Activated effector memory CD4-positive, alpha-beta T cell treated with Interleukin-2 at 50 U/mL for 16 hours (primary cell): ENCODE results near the gene DOCK2.
"Not testable (repeated sequence)": the region's sequence is repeated elsewhere in the genome, so short reads cannot be mapped to it uniquely, and the experiment has no call there.

Experiments
- DNase-seq: peaks from one replicate; pipeline ENCODE4 v3.0.0-alpha.2; 2020

Gene DOCK2

GRCh38 chr5:169798438-169798837 lies 161.4 kb downstream of the DOCK2 start:
- no peak for DNase-seq

GRCh38 chr5:169798906-169799660 lies 162.0 kb downstream of the DOCK2 start:
- DNase-seq: no peak

GRCh38 chr5:169801324-169801777 lies 164.3 kb downstream of the DOCK2 start:
- no peak for DNase-seq

GRCh38 chr5:169801781-169802180 lies 164.7 kb downstream of the DOCK2 start:
- no peak for DNase-seq

GRCh38 chr5:169803077-169803981 lies 166.3 kb downstream of the DOCK2 start:
- no peak for DNase-seq

- no peak for DNase-seq
These were observed 167.8 kb downstream of the DOCK2 start for GRCh38 chr5:169804861-169805260.

GRCh38 chr5:169805527-169805934 lies 168.5 kb downstream of the DOCK2 start:
- DNase-seq: no peak

GRCh38 chr5:169805937-169806700 lies 169.0 kb downstream of the DOCK2 start:
- no peak for DNase-seq

- no peak for DNase-seq
These were observed 171.1 kb downstream of the DOCK2 start for GRCh38 chr5:169808118-169808581.

- not testable (repeated sequence) for DNase-seq
These were observed 171.8 kb downstream of the DOCK2 start for GRCh38 chr5:169808880-169809279.

GRCh38 chr5:169809281-169809680 lies 172.2 kb downstream of the DOCK2 start:
- DNase-seq: no peak

- no peak for DNase-seq
These were observed 173.4 kb downstream of the DOCK2 start for GRCh38 chr5:169810524-169810923.

GRCh38 chr5:169811023-169811422 lies 173.9 kb downstream of the DOCK2 start:
- no peak for DNase-seq

GRCh38 chr5:169811680-169812079 lies 174.6 kb downstream of the DOCK2 start:
- DNase-seq: no peak

GRCh38 chr5:169812786-169813185 lies 175.7 kb downstream of the DOCK2 start:
- no peak for DNase-seq

- no peak for DNase-seq
These were observed 177.0 kb downstream of the DOCK2 start for GRCh38 chr5:169814045-169814444.

- DNase-seq: no peak
These were observed 177.4 kb downstream of the DOCK2 start for GRCh38 chr5:169814522-169814921.

GRCh38 chr5:169817031-169817430 lies 180.0 kb downstream of the DOCK2 start:
- no peak for DNase-seq

- DNase-seq: no peak
These were observed 189.5 kb downstream of the DOCK2 start for GRCh38 chr5:169826618-169827017.

- no peak for DNase-seq
These were observed 190.7 kb downstream of the DOCK2 start for GRCh38 chr5:169827769-169828168.

- DNase-seq: no peak
These were observed 191.3 kb downstream of the DOCK2 start for GRCh38 chr5:169828385-169828784.

- no peak for DNase-seq
These were observed 194.3 kb downstream of the DOCK2 start for GRCh38 chr5:169831331-169831730.

- no peak for DNase-seq
These were observed 195.2 kb downstream of the DOCK2 start for GRCh38 chr5:169832304-169832703.
